Mucosa of rectum (tissue), 2 donors: ENCODE data around the gene GMEB2.
A peak's percentile ranks its signal among the peaks of the same experiment; 100 is the strongest.

Source experiments
- H3K27ac ChIP-seq, 2 donors: one replicate each; pipeline ENCODE4 v1.7.0; 2013; ENCODE audit warnings: inconsistent platforms in 2 of 2, low read depth in 2 of 2, low read length in 2 of 2
- H3K27me3 ChIP-seq, 2 donors: one replicate each; pipeline ENCODE4 v1.7.0; 2013; ENCODE audit warnings: low read length in 2 of 2; ENCODE audit not compliant: control insufficient read depth in 2 of 2, insufficient read depth in 2 of 2
- H3K36me3 ChIP-seq, 2 donors: one replicate each; pipeline ENCODE4 v1.7.0; 2013; ENCODE audit warnings: low read length in 2 of 2; ENCODE audit not compliant: control insufficient read depth in 2 of 2, insufficient read depth in 2 of 2
- H3K4me1 ChIP-seq, 2 donors: one replicate each; pipeline ENCODE4 v1.7.0; 2013; ENCODE audit warnings: low read length in 2 of 2, mild to moderate bottlenecking in 1 of 2; ENCODE audit not compliant: control insufficient read depth in 2 of 2, insufficient read depth in 2 of 2
- H3K4me3 ChIP-seq, 2 donors: one replicate each; pipeline ENCODE4 v1.7.0; 2013; ENCODE audit warnings: low read length in 2 of 2
- H3K9ac ChIP-seq, 2 donors: one replicate each; pipeline ENCODE4 v1.7.0; 2013; ENCODE audit warnings: low read length in 2 of 2, low read depth in 1 of 2, mild to moderate bottlenecking in 1 of 2
- H3K9me3 ChIP-seq, 2 donors: one replicate each; pipeline ENCODE4 v1.7.0; 2013; ENCODE audit warnings: low read length in 2 of 2; ENCODE audit not compliant: control insufficient read depth in 2 of 2
- donor health status: healthy.
- donor health status: Normal muscosa, but diverticular disease.

The GMEB2 gene

DNA sequence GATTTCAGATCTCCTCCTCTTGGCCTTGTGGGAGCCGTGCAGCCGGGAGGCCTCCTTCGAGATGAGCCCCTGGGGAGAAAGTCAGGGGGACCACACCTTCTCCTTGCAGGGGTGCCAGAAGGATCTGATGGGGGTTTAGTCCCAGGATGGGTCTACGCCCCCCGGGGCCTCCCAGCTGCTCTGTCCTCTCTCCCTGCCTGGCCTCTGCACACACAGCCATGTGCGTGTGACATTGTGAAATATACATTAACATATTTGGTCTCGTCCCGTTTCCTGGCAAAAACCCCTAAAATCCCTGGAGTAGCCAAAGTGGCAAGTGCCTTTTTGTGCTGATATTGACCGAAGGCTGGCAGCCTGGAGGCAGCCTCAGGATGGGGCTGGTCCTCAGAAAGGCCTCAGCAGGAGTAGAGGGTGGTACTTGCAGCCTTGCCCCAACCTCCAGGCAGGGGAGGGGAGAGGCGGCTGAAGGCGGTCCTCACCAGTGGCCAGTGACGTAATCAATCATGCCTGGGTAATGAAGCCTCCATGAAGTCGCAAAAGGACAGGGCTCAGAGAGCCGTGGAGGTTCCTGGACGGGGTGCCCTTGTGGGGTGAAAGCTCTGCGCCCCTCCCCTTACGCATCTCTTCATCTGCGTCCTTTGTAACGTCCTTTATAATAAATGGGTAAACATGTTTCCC, 47.7 kb downstream of the GMEB2 start:
- Histone ChIP-seq H3K4me3 (no peak overlapping the region), H3K9ac (no peak overlapping the region), H3K36me3 (no peaks in the 10 kb centered on the region), H3K27ac (no peak overlapping the region), H3K4me1 (peaks cover 0 to 3% of the 10 kb centered on the region in 2 donors), H3K27me3 (peaks cover 7 to 10% of the 10 kb centered on the region in 2 donors), H3K9me3 (no peaks in the 10 kb centered on the region)

DNA sequence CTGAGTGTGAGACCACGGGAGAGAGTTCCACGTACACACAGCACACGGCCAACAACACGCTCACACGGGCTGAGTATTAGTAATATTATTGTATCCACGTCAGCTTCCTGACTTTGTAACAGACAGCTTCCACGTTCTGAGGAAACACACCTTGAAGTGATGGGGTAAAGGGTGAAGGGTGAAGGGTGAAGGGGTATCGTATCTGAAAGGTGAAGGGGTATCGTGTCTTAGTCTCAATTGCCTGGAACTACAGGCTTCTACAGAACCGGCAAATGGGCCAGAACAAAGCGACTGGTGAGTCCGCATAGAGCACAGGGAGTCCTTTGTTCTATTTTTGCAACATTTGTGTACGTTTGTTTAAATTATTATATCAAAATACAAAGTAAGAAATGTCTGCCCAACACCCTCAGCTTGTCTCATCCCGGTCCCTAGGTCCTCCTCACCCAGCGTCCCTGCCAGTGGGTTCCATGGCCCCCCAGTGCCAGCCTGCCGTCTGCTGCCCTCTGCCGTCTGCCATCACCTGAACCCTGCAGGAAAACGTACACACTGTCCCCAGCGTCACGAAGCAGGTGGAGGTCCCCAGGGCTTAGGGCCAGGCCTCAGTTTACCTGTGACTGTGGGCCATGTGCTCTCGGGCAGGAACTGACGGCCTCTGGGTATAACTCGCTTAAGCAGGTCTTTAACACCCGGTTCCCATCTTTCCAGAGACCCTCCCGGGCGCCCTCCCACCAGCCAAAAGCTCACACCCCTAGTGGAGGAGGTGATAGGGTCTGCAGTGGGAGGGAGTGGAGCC, 48.5 kb downstream of the GMEB2 start:
- Histone ChIP-seq H3K4me1 (peaks cover 2 to 6% of the 10 kb centered on the region in 2 donors), H3K27ac (no peak overlapping the region), H3K4me3 (no peak overlapping the region), H3K27me3 (peaks cover 7 to 10% of the 10 kb centered on the region in 2 donors), H3K36me3 (no peaks in the 10 kb centered on the region), H3K9ac (no peak overlapping the region), H3K9me3 (no peaks in the 10 kb centered on the region)

DNA sequence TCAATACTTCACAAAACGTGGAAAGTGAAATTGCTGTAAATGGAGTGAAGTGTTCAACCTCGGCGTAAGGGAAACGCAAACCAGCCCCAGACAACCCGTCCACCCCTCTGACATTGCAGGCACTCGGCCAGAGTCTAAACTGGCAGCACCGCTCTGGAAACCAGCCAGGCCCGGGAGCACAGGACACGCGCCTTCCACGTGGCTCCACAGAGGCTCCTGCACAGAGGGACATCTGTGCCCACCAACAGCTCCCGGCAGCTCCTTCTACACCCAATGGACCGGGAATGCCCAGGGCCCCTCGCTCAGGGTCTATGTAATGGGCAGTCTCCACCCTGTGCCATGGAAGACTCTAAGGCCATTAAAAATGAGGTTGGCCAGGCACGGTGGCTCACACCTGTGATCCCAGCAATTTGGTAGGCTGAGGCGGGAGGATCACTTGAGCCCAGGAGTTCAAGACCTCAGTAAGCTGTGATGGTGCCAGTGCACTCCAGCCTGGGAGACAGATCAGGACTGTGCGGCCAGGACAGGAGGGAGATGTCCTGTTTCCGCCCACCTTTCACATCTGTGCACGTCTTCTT, 49.5 kb downstream of the GMEB2 start:
- H3K27me3 ChIP-seq = peaks cover 7 to 10% of the 10 kb centered on the region in 2 donors
- H3K9ac ChIP-seq = no peak overlapping the region
- no peaks in the 10 kb centered on the region for H3K9me3 ChIP-seq
- no peaks in the 10 kb centered on the region for H3K36me3 ChIP-seq
- no peak overlapping the region for H3K4me3 ChIP-seq
- no peak overlapping the region for H3K27ac ChIP-seq
- H3K4me1 ChIP-seq = peaks cover 6 to 10% of the 10 kb centered on the region in 2 donors

DNA sequence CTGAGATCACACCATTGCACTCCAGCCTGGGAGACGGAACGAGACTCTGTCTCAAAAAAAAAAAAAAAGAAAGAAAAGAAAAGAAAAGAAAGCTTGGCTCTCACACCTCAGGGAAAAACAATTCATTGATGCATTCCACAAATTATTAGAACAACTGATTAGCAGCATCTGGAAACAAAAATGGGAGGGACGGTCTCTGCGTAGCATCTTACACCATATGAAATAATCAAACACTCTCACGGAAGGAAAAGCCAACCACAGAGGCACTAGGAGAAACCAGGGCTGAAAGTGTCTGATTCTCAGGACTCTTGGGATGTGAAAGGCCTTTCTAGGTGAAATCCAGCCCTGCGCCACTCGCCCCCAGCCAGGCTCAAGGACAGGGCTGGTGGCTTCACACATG, 50.6 kb downstream of the GMEB2 start:
- Histone ChIP-seq H3K27me3 (peaks cover 7 to 10% of the 10 kb centered on the region in 2 donors), H3K9me3 (no peaks in the 10 kb centered on the region), H3K27ac (no peak overlapping the region), H3K4me1 (peaks cover 6 to 10% of the 10 kb centered on the region in 2 donors), H3K36me3 (no peaks in the 10 kb centered on the region), H3K9ac (no peak overlapping the region), H3K4me3 (no peak overlapping the region)

DNA sequence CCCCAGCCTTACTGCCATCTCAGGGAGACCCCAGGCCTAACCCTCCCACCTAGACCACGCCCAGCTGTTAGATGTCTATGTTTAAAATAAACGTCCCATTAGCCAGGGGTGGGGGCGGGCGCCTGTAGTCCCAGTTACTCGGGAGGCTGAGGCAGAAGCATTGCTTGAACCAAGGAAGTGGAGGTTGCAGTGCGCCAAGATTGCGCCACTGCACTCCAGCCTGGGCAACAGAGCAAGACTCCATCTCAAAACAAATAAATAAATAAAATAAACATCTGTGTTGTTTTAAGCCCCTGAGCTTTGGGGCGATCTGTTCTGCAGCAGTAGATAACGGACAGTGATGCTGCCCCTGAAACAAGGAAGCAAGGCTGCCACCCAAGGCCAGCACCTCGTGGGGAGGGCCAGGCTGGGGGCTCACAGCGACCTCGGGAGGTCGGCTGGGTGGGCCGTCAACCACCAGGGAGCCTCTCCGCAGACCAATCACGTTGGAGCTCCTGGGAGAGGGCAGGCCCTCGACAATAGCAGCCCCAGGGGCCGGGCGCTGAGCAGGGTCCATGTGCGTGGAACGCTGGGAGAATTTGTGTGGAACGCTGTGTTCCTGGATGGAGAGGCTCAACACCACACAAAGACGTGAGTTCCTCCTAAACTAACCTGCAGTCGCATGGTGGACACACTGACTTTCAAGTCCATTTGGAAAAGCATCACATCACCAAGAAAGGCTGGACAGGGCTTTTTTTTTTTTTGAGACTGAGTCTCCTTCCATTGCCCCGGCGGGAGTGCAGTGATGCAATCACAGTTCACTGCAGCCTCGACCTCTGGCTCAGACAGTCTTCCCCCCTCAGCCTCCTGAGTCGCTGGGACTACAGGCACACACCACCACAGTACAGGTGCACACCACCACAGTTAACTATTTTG, 51.8 kb downstream of the GMEB2 start:
- H3K4me1 ChIP-seq = peaks cover 6 to 10% of the 10 kb centered on the region in 2 donors
- H3K27me3 ChIP-seq = peaks cover 5 to 10% of the 10 kb centered on the region in 2 donors
- H3K27ac ChIP-seq = no peak overlapping the region
- no peaks in the 10 kb centered on the region for H3K9me3 ChIP-seq
- no peak overlapping the region for H3K4me3 ChIP-seq
- H3K36me3 ChIP-seq = no peaks in the 10 kb centered on the region
- H3K9ac ChIP-seq = peak overlapping the region in 1 of 2 donors; percentile 88

DNA sequence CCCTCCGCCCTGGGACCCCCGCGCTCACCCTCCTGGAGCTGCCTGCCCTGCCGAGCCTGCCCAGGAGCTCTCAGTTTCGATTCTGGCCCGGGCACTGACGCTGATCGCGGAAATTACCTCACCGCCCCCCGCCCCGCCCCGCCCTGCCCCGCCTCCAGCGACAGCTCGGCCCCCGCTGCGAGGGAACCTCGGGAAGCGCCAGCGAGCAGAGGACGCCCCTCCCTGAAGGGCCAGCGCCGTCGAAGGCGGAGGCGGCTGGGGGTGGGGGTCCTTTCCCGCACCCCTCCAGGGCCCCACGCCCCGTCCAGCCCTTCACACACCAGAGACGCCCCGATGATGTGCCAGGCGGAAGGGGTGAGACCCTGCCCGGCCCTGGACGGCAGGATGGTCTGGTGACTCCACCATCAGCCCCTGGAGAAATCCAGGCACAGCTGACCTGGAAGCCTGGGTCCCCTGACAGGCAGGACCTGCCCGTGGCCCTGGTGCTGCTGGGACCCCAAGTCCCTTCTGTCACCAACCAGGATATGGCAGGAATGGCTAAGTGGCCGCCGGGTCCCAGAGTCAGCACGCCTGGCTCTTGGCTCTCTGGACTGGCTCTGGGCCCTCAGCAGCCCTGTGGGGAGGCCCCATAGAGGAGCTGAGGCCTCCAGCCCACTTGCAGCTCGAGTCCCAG, 52.6 kb downstream of the GMEB2 start, which contains the start of gene HELZ2:
Gene HELZ2 (minus strand): TSS at position 84 of the 673 bp plus-strand sequence. CDS start 1,854 bp downstream, outside the sequence.
- peak within 1 kb of the TSS; percentile 65 to 74 for H3K27ac ChIP-seq
- peaks cover 2 to 10% of the 10 kb centered on the region in 2 donors for H3K27me3 ChIP-seq
- H3K9me3 ChIP-seq = no peaks in the 10 kb centered on the region
- peaks cover 6 to 10% of the 10 kb centered on the region in 2 donors for H3K4me1 ChIP-seq
- no peaks in the 10 kb centered on the region for H3K36me3 ChIP-seq
- H3K4me3 ChIP-seq = peak within 1 kb of the TSS; percentile 85 to 89
- H3K9ac ChIP-seq = peak within 1 kb of the TSS; percentile 86 to 98

DNA sequence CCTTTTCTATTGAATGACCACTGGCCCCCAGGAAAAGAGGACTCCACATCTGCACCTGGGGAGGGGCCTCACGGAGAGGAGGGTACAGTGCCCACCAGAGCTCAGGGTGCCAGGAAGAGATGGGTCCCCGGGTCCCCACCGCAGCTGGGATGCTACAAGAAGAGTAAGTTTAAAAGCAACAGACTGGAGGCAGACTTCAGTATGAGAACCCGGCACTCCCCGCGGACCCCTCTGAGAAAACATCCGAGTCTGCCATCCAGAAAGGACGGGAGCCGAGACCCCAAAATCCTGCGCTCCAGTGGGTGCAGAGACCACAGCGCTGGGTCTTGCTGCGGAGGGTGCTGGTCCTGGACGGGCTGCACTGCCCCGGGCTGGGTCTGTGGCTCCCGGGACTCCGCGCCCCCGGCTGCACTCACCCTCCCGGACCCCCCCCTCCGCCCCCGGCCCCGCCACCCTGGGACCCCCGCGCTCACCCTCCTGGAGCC, 53.2 kb downstream of the GMEB2 start:
- H3K27ac ChIP-seq = peak overlapping the region; percentile 65 to 74

DNA sequence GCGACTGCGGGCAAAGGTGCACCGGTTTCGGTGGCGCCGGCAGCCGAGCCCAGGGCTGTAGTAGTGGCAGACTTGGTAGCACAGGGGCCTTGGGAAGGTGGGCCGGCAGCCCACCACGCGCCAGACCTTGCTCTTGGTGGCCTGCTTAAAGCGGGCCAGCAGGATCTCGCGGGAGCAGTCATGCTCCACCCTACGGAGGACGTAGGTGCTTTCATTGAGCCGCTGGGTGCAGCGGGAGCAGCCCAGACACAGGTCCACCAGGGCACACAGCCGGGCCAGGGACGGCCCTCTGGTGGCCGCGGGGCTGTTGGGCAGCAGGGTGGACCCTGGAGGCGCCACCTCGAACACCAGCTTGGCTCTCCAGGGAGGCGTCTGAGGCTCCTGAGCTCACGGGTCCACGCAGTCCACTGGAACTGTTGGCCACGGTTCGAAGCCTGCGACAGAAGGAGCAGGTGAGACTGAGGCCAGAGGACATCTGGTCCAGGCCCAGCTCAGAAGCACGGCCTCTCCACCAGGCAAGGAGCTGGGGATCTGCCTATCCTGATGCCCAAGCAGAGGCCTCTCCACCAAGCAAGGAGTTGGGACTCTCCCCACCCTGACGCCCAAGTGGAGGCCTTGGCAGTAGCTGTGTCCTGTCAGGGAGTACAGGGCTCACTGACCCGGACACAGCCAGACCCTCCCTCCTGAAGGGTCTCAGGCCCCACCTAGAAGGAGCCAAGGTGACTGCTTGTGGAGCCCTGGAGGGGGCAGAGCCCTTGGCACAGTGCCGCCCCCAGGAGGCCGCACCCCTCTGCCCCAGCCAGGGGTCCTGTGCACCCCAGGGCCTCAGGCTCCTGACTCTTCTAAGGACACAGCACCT, 53.9 kb downstream of the GMEB2 start:
- peak overlapping the region; percentile 86 to 98 for H3K9ac ChIP-seq
- no peaks in the 10 kb centered on the region for H3K36me3 ChIP-seq
- H3K9me3 ChIP-seq = no peaks in the 10 kb centered on the region

More for the DNA sequence above, 53.2 kb downstream of the GMEB2 start:
- no peaks in the 10 kb centered on the region for H3K36me3 ChIP-seq
- no peaks in the 10 kb centered on the region for H3K9me3 ChIP-seq
- H3K4me3 ChIP-seq = peak overlapping the region; percentile 85 to 89
- peak overlapping the region; percentile 86 to 98 for H3K9ac ChIP-seq
- peaks cover 6 to 13% of the 10 kb centered on the region in 2 donors for H3K4me1 ChIP-seq
- H3K27me3 ChIP-seq = peaks cover 0 to 10% of the 10 kb centered on the region in 2 donors

More for the DNA sequence above, 53.9 kb downstream of the GMEB2 start:
- Histone ChIP-seq H3K4me3 (peak overlapping the region; percentile 85 to 89), H3K27ac (peak overlapping the region; percentile 65 to 74), H3K27me3 (peaks cover 0 to 5% of the 10 kb centered on the region in 2 donors), H3K4me1 (peaks cover 6 to 15% of the 10 kb centered on the region in 2 donors)
